ENCODE results near the gene ARMC6.

Gene ARMC6

DNA sequence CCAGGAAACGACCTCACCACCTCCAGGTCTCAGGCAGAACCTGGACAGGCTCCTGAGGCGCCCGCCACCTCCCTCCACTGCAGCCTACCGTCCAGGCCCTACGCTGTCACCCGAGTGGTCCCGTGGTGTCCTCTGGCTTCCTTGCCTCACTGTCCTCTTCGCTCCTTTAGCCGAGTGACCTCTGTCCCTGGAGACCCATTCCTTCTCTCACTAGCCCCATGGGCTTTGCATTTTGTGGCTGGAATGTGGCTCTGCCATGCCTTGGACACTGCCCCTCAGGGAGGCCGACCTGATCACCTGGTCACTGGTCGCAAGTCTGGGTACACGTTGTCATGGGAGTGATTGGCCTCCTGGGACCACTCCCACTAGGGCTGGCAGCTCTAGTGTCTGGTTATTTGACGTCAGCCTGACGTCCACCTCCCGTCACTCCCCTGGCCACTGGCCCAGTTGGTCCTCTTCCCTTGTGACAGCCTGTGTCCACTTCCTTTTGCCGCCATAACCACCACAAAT, 48.3 kb downstream of the ARMC6 start:
- no peak for DNase-seq (ENCODE audit: low read depth)
- TF ChIP-seq CTCF (conservative IDR thresholded peaks at IDR 0.05; ENCODE audit: low read depth, low read length) = no peak
- no peak overlapping the region for H3K4me3 ChIP-seq (ENCODE audit: low read length)

- H3K4me3 ChIP-seq (ENCODE audit: low read length) = no peak overlapping the region
- DNase-seq (ENCODE audit: low read depth) = no peak
- no peak for TF ChIP-seq CTCF (conservative IDR thresholded peaks at IDR 0.05; ENCODE audit: low read depth, low read length)
These were observed 50.2 kb downstream of the ARMC6 start for GRCh38 chr19:19083413-19084178.

GRCh38 chr19:19087676-19088075, 54.3 kb downstream of the ARMC6 start:
- no peak overlapping the region for H3K4me3 ChIP-seq (ENCODE audit: low read length)
- no peak for TF ChIP-seq CTCF (conservative IDR thresholded peaks at IDR 0.05; ENCODE audit: low read depth, low read length)
- DNase-seq (ENCODE audit: low read depth) = no peak

DNA sequence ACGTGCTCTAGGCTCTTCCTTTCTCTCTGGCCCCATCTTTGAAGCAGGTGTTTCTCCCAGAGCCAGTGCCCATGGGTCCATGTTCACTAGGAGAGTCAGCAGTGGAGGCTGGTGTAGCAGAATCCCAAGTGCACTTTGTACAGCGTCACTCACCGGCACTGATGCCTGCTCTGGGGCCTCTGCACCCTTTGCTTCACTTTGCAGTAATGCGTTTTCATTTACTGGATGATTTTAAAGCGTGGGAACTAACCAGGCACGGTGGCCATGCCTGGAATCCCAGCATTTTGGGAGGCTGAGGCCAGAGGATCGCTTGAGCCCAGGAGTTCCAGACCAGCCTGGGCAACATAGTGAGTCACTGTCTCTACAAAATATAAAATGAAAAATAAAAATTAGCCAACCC, 61.1 kb downstream of the ARMC6 start:
- TF ChIP-seq CTCF (conservative IDR thresholded peaks at IDR 0.05; ENCODE audit: low read depth, low read length) = no peak
- no peak overlapping the region for H3K4me3 ChIP-seq (ENCODE audit: low read length)
- DNase-seq (ENCODE audit: low read depth) = no peak

GRCh38 chr19:19095691-19096090, 62.3 kb downstream of the ARMC6 start:
- no peak for TF ChIP-seq CTCF (conservative IDR thresholded peaks at IDR 0.05; ENCODE audit: low read depth, low read length)
- no peak overlapping the region for H3K4me3 ChIP-seq (ENCODE audit: low read length)

DNA sequence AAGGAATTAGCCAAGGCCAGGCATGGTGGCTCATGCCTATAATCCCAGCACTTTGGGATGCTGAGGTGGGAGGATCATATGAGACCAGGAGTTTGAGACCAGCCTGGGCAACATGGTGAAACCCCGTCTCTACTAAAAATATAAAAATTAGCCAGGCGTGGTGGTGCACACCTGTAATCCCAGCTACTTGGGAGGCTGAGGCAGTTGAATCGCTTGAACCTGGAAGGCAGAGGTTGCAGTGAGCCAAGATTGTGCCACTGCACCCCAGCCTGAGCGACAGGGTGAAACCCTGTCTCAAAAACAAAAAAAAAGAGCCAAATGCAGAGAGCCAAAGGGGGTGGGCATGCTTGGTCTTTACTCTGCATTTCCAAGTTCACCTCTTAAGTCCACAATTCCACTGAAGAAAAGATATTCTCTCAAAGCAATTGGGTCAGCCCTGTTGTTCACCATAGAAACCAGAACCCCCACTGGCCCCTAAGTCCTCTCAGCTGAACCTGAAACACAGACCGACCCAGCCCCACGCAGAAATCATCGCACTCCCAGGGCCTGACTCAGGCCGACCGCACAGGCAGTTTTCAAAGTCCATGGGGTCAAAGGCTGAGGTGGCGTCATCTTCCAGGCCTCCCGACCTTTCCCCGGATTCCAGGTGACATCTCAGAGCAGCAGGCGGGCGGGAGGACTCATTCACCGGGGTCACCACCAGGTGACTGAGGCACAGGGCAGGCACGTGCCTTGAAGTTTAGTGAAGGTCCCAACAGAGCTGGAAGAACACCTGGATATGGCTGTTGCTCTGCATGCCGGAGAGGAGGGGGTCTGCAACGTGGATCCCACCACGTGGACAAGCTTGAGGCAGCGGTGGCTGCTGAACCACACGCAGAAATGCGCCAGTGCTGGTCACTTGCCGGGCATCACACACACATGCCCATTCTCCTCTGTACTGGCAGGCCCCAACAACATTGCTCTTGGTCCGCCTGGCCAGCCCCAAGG, 63.5 kb downstream of the ARMC6 start:
- no peak for DNase-seq (ENCODE audit: low read depth)
- no peak for TF ChIP-seq CTCF (conservative IDR thresholded peaks at IDR 0.05; ENCODE audit: low read depth, low read length)
- H3K4me3 ChIP-seq (ENCODE audit: low read length) = no peak overlapping the region

More at GRCh38 chr19:19095691-19096090, 62.3 kb downstream of the ARMC6 start:
- DNase-seq (ENCODE audit: low read depth) = no peak

Measured in retinal pigment epithelial cell (primary cell).